ENCODE results near the gene PAQR8.

DNA sequence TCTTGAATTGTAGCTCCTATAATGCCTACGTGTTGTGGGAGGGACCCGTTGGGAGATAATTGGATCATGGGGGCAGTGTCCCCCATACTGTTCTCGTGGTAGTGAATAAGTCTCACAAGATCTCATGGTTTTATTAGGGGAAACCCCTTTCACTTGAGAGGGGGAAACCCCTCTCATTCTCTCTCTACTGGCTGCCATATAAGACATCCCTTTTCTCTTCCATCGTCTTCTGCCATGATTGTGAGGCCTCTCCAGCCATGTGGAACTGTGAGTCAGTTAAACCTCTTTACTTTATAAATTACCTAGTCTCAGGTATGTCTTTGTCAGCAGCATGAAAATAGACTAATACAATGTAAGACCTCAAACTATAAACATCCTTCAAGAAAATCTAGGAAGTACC is 23.1 kb downstream of the PAQR8 start:
- TF ChIP-seq, protein P1, sequence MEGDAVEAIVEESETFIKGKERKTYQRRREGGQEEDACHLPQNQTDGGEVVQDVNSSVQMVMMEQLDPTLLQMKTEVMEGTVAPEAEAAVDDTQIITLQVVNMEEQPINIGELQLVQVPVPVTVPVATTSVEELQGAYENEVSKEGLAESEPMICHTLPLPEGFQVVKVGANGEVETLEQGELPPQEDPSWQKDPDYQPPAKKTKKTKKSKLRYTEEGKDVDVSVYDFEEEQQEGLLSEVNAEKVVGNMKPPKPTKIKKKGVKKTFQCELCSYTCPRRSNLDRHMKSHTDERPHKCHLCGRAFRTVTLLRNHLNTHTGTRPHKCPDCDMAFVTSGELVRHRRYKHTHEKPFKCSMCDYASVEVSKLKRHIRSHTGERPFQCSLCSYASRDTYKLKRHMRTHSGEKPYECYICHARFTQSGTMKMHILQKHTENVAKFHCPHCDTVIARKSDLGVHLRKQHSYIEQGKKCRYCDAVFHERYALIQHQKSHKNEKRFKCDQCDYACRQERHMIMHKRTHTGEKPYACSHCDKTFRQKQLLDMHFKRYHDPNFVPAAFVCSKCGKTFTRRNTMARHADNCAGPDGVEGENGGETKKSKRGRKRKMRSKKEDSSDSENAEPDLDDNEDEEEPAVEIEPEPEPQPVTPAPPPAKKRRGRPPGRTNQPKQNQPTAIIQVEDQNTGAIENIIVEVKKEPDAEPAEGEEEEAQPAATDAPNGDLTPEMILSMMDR (IDR thresholded peaks at IDR 0.05; ENCODE audit: poor library complexity, severe bottlenecking) = no peak
- TF ChIP-seq POLR2AphosphoS5 (IDR thresholded peaks at IDR 0.05) (no peak), MXI1 (conservative IDR thresholded peaks at IDR 0.05; ENCODE audit: poor library complexity, severe bottlenecking) (no peak), EP300 (conservative IDR thresholded peaks at IDR 0.05; ENCODE audit: poor library complexity, severe bottlenecking) (no peak), RAD21 (conservative IDR thresholded peaks at IDR 0.05) (no peak), EZH2 (IDR thresholded peaks at IDR 0.05; ENCODE audit: borderline replicate concordance, insufficient read depth, low read length, poor library complexity, severe bottlenecking) (no peak), TAF1 (IDR thresholded peaks at IDR 0.05; ENCODE audit: low read depth) (no peak), SMC3 (conservative IDR thresholded peaks at IDR 0.05; ENCODE audit: poor library complexity) (no peak)
- TF ChIP-seq, protein P2, sequence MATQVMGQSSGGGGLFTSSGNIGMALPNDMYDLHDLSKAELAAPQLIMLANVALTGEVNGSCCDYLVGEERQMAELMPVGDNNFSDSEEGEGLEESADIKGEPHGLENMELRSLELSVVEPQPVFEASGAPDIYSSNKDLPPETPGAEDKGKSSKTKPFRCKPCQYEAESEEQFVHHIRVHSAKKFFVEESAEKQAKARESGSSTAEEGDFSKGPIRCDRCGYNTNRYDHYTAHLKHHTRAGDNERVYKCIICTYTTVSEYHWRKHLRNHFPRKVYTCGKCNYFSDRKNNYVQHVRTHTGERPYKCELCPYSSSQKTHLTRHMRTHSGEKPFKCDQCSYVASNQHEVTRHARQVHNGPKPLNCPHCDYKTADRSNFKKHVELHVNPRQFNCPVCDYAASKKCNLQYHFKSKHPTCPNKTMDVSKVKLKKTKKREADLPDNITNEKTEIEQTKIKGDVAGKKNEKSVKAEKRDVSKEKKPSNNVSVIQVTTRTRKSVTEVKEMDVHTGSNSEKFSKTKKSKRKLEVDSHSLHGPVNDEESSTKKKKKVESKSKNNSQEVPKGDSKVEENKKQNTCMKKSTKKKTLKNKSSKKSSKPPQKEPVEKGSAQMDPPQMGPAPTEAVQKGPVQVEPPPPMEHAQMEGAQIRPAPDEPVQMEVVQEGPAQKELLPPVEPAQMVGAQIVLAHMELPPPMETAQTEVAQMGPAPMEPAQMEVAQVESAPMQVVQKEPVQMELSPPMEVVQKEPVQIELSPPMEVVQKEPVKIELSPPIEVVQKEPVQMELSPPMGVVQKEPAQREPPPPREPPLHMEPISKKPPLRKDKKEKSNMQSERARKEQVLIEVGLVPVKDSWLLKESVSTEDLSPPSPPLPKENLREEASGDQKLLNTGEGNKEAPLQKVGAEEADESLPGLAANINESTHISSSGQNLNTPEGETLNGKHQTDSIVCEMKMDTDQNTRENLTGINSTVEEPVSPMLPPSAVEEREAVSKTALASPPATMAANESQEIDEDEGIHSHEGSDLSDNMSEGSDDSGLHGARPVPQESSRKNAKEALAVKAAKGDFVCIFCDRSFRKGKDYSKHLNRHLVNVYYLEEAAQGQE (IDR thresholded peaks at IDR 0.05; ENCODE audit: borderline replicate concordance) = no peak
